Stimulated activated naive CD8-positive, alpha-beta T cell treated with anti-CD3 and anti-CD28 coated beads, Interleukin-15, Interleukin-2, amounts not matched to agents 100 ng/mL and 50 ng/mL, for 24 hours (primary cell): ENCODE data around the gene LCA5L.

ENCODE experiments used
- H3K27ac Mint-ChIP-seq: one replicate; pipeline ENCODE4 v1.8.0; 2021; ENCODE audit warnings: mild to moderate bottlenecking, mixed read lengths
- H3K27me3 Mint-ChIP-seq: one replicate; pipeline ENCODE4 v1.8.0; 2021; ENCODE audit warnings: mixed read lengths
- H3K36me3 Mint-ChIP-seq: one replicate; pipeline ENCODE4 v1.8.0; 2021; ENCODE audit warnings: low read depth, mixed read lengths
- H3K4me1 Mint-ChIP-seq: one replicate; pipeline ENCODE4 v1.8.0; 2021; ENCODE audit warnings: low read depth, mixed read lengths
- H3K4me3 Mint-ChIP-seq: one replicate; pipeline ENCODE4 v1.8.0; 2021; ENCODE audit warnings: mild to moderate bottlenecking, mixed read lengths
- H3K9me3 Mint-ChIP-seq: one replicate; pipeline ENCODE4 v1.8.0; 2021; ENCODE audit warnings: mixed read lengths

Gene LCA5L

GRCh38 chr21:39445321-39446269 lies at the start of gene LCA5L:
TSS of gene LCA5L (minus strand) at chr21:39445778. CDS start at chr21:39428493, 17,285 bp downstream.
- Mint-ChIP-seq H3K27me3 (no peaks in the 10 kb centered on the region), H3K27ac (peak within 1 kb of the TSS; percentile 94), H3K4me1 (peaks cover 21% of the 10 kb centered on the region), H3K36me3 (no peaks in the 10 kb centered on the region), H3K4me3 (peak within 1 kb of the TSS; percentile 84), H3K9me3 (no peaks in the 10 kb centered on the region)

GRCh38 chr21:39489380-39489924 lies 43.9 kb upstream of the LCA5L start:
- H3K27me3 Mint-ChIP-seq, result no peaks in the 10 kb centered on the region
- H3K4me1 Mint-ChIP-seq, result no peaks in the 10 kb centered on the region
- no peak overlapping the region for H3K4me3 Mint-ChIP-seq
- H3K27ac Mint-ChIP-seq, result no peak overlapping the region
- H3K9me3 Mint-ChIP-seq, result peaks cover 12% of the 10 kb centered on the region
- H3K36me3 Mint-ChIP-seq, result no peaks in the 10 kb centered on the region

GRCh38 chr21:39484711-39485276 lies 39.2 kb upstream of the LCA5L start:
- Mint-ChIP-seq H3K4me1 (no peaks in the 10 kb centered on the region), H3K27me3 (no peaks in the 10 kb centered on the region), H3K4me3 (no peak overlapping the region), H3K9me3 (no peaks in the 10 kb centered on the region), H3K27ac (no peak overlapping the region), H3K36me3 (no peaks in the 10 kb centered on the region)

GRCh38 chr21:39483917-39484316 lies 38.3 kb upstream of the LCA5L start:
- no peaks in the 10 kb centered on the region for H3K9me3 Mint-ChIP-seq
- no peaks in the 10 kb centered on the region for H3K36me3 Mint-ChIP-seq
- H3K4me3 Mint-ChIP-seq, result no peak overlapping the region
- H3K27ac Mint-ChIP-seq, result no peak overlapping the region
- no peaks in the 10 kb centered on the region for H3K27me3 Mint-ChIP-seq
- H3K4me1 Mint-ChIP-seq, result no peaks in the 10 kb centered on the region

GRCh38 chr21:39481886-39482285 lies 36.3 kb upstream of the LCA5L start:
- H3K4me3 Mint-ChIP-seq, result no peak overlapping the region
- H3K36me3 Mint-ChIP-seq, result no peaks in the 10 kb centered on the region
- H3K9me3 Mint-ChIP-seq, result no peaks in the 10 kb centered on the region
- H3K27ac Mint-ChIP-seq, result no peak overlapping the region
- no peaks in the 10 kb centered on the region for H3K27me3 Mint-ChIP-seq
- no peaks in the 10 kb centered on the region for H3K4me1 Mint-ChIP-seq

- no peaks in the 10 kb centered on the region for H3K4me1 Mint-ChIP-seq
- H3K9me3 Mint-ChIP-seq, result no peaks in the 10 kb centered on the region
- no peaks in the 10 kb centered on the region for H3K27me3 Mint-ChIP-seq
- peaks cover 5% of the 10 kb centered on the region for H3K36me3 Mint-ChIP-seq
- H3K4me3 Mint-ChIP-seq, result no peak overlapping the region
- no peak overlapping the region for H3K27ac Mint-ChIP-seq
These were observed 34.7 kb upstream of the LCA5L start for GRCh38 chr21:39480271-39480670.

- Mint-ChIP-seq H3K36me3 (peaks cover 5% of the 10 kb centered on the region), H3K27ac (no peak overlapping the region), H3K27me3 (no peaks in the 10 kb centered on the region), H3K9me3 (no peaks in the 10 kb centered on the region), H3K4me3 (no peak overlapping the region), H3K4me1 (no peaks in the 10 kb centered on the region)
These were observed 34.2 kb upstream of the LCA5L start for GRCh38 chr21:39479814-39480182.

- H3K27me3 Mint-ChIP-seq, result no peaks in the 10 kb centered on the region
- peaks cover 5% of the 10 kb centered on the region for H3K36me3 Mint-ChIP-seq
- H3K27ac Mint-ChIP-seq, result no peak overlapping the region
These were observed 33.7 kb upstream of the LCA5L start for GRCh38 chr21:39479164-39479813.

GRCh38 chr21:39474611-39475010 lies 29.0 kb upstream of the LCA5L start:
- H3K4me3 Mint-ChIP-seq, result no peak overlapping the region

More at GRCh38 chr21:39479164-39479813, 33.7 kb upstream of the LCA5L start:
- Mint-ChIP-seq H3K4me1 (no peaks in the 10 kb centered on the region), H3K9me3 (no peaks in the 10 kb centered on the region), H3K4me3 (no peak overlapping the region)

GRCh38 chr21:39472786-39473185 lies 27.2 kb upstream of the LCA5L start:
- H3K27ac Mint-ChIP-seq, result no peak overlapping the region
- H3K9me3 Mint-ChIP-seq, result no peaks in the 10 kb centered on the region
- no peak overlapping the region for H3K4me3 Mint-ChIP-seq
- H3K36me3 Mint-ChIP-seq, result peaks cover 5% of the 10 kb centered on the region
- no peaks in the 10 kb centered on the region for H3K4me1 Mint-ChIP-seq
- H3K27me3 Mint-ChIP-seq, result no peaks in the 10 kb centered on the region

More at GRCh38 chr21:39474611-39475010, 29.0 kb upstream of the LCA5L start:
- H3K27ac Mint-ChIP-seq, result no peak overlapping the region
- H3K4me1 Mint-ChIP-seq, result no peaks in the 10 kb centered on the region
- H3K9me3 Mint-ChIP-seq, result no peaks in the 10 kb centered on the region
- peaks cover 5% of the 10 kb centered on the region for H3K36me3 Mint-ChIP-seq
- no peaks in the 10 kb centered on the region for H3K27me3 Mint-ChIP-seq

- Mint-ChIP-seq H3K9me3 (no peaks in the 10 kb centered on the region), H3K36me3 (peaks cover 5% of the 10 kb centered on the region), H3K27ac (no peak overlapping the region), H3K27me3 (no peaks in the 10 kb centered on the region), H3K4me3 (no peak overlapping the region), H3K4me1 (no peaks in the 10 kb centered on the region)
These were observed 26.0 kb upstream of the LCA5L start for GRCh38 chr21:39471598-39471997.

GRCh38 chr21:39468559-39468958 lies 23.0 kb upstream of the LCA5L start:
- no peak overlapping the region for H3K4me3 Mint-ChIP-seq
- H3K36me3 Mint-ChIP-seq, result no peaks in the 10 kb centered on the region
- H3K27ac Mint-ChIP-seq, result no peak overlapping the region
- H3K27me3 Mint-ChIP-seq, result no peaks in the 10 kb centered on the region
- no peaks in the 10 kb centered on the region for H3K9me3 Mint-ChIP-seq
- H3K4me1 Mint-ChIP-seq, result no peaks in the 10 kb centered on the region

- H3K4me3 Mint-ChIP-seq, result no peak overlapping the region
- no peaks in the 10 kb centered on the region for H3K27me3 Mint-ChIP-seq
- no peaks in the 10 kb centered on the region for H3K4me1 Mint-ChIP-seq
- H3K36me3 Mint-ChIP-seq, result no peaks in the 10 kb centered on the region
- no peaks in the 10 kb centered on the region for H3K9me3 Mint-ChIP-seq
- H3K27ac Mint-ChIP-seq, result no peak overlapping the region
These were observed 22.2 kb upstream of the LCA5L start for GRCh38 chr21:39467746-39468145.

GRCh38 chr21:39466584-39466983 lies 21.0 kb upstream of the LCA5L start:
- no peaks in the 10 kb centered on the region for H3K27me3 Mint-ChIP-seq
- H3K27ac Mint-ChIP-seq, result no peak overlapping the region
- H3K4me1 Mint-ChIP-seq, result no peaks in the 10 kb centered on the region
- H3K9me3 Mint-ChIP-seq, result no peaks in the 10 kb centered on the region
- no peak overlapping the region for H3K4me3 Mint-ChIP-seq
- no peaks in the 10 kb centered on the region for H3K36me3 Mint-ChIP-seq

- Mint-ChIP-seq H3K36me3 (no peaks in the 10 kb centered on the region), H3K4me1 (no peaks in the 10 kb centered on the region), H3K9me3 (no peaks in the 10 kb centered on the region), H3K4me3 (no peak overlapping the region), H3K27ac (no peak overlapping the region), H3K27me3 (no peaks in the 10 kb centered on the region)
These were observed 17.7 kb upstream of the LCA5L start for GRCh38 chr21:39463308-39463707.
